Adrenal gland (tissue), 5 donors: ENCODE measurements around the gene RPAIN.

ENCODE experiments used
- POLR2A ChIP-seq, 2 donors: fragments of 450-650 bp; IDR thresholded peaks; one replicate each; pipeline ENCODE4 v1.6.1; 2017; ENCODE audit warnings: antibody characterized with exemption in 2 of 2, mild to moderate bottlenecking in 2 of 2, moderate library complexity in 1 of 2
- TF ChIP-seq, protein P1 (sequence below), 6 experiments: fragments of 450-650 bp in 4 of 6; fragments of 200-600 bp in 2 of 6; sonication (generic) in 1 of 6; IDR thresholded peaks; 1 replicate in 5 of 6; 2 replicates in 1 of 6; pipeline versions ENCODE4 v1.5.1 to v1.8.0; 2016 to 2021; ENCODE audit warnings: antibody characterized with exemption in 6 of 6, mild to moderate bottlenecking in 2 of 6, moderate library complexity in 1 of 6
- donor health status: DM: no; HTN: no; CAD: no.

GRCh38 chr17:5430413-5430999, 10.5 kb downstream of the RPAIN start:
- TF ChIP-seq POLR2A (IDR thresholded peaks at IDR 0.05), result no peak
- TF ChIP-seq, protein P1, sequence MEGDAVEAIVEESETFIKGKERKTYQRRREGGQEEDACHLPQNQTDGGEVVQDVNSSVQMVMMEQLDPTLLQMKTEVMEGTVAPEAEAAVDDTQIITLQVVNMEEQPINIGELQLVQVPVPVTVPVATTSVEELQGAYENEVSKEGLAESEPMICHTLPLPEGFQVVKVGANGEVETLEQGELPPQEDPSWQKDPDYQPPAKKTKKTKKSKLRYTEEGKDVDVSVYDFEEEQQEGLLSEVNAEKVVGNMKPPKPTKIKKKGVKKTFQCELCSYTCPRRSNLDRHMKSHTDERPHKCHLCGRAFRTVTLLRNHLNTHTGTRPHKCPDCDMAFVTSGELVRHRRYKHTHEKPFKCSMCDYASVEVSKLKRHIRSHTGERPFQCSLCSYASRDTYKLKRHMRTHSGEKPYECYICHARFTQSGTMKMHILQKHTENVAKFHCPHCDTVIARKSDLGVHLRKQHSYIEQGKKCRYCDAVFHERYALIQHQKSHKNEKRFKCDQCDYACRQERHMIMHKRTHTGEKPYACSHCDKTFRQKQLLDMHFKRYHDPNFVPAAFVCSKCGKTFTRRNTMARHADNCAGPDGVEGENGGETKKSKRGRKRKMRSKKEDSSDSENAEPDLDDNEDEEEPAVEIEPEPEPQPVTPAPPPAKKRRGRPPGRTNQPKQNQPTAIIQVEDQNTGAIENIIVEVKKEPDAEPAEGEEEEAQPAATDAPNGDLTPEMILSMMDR (IDR thresholded peaks at IDR 0.05), result no peak
